CD14-positive monocyte (primary cell): ENCODE measurements around the gene SLCO2A1. TPM values are rescaled to one million over a fixed set of nuclear protein-coding genes. Genes with fewer than 3 reads are reported as not detected.

Experiments used
- DNase-seq, 3 donors: peaks; one replicate each; pipeline ENCODE4 v3.0.0-alpha.2; 2011 to 2022
- H2AFZ ChIP-seq: 2 replicates; pipeline ENCODE4 v1.6.0; 2012; ENCODE audit warnings: mild to moderate bottlenecking, low read depth, low read length, inconsistent platforms; ENCODE audit not compliant: insufficient read depth, poor library complexity, severe bottlenecking
- H3K27ac ChIP-seq, 2 donors: 1 replicate in 1 of 2; 2 replicates in 1 of 2; pipeline ENCODE4 v1.5.1; 2012 to 2013; ENCODE audit warnings: low read length in 2 of 2, control low read depth in 1 of 2, inconsistent platforms in 1 of 2, low read depth in 1 of 2, mild to moderate bottlenecking in 1 of 2
- H3K27me3 ChIP-seq, 2 donors: one replicate each; pipeline versions ENCODE4 v1.6.0 to v1.6.1; 2011 to 2013; ENCODE audit warnings: low read length in 2 of 2; ENCODE audit not compliant: control insufficient read depth in 2 of 2, insufficient read depth in 2 of 2
- H3K36me3 ChIP-seq, 2 donors: replicated peaks in 1 of 2; 1 replicate in 1 of 2; 2 replicates in 1 of 2; pipeline versions ENCODE4 v1.5.1 to v1.6.1; 2012 to 2013; ENCODE audit warnings: low read length in 2 of 2, control low read depth in 1 of 2, inconsistent platforms in 1 of 2, mild to moderate bottlenecking in 1 of 2; ENCODE audit not compliant: insufficient read depth in 2 of 2, control insufficient read depth in 1 of 2
- H3K4me1 ChIP-seq, 2 donors: 1 replicate in 1 of 2; 2 replicates in 1 of 2; pipeline versions ENCODE4 v1.5.1 to v1.6.1; 2012 to 2013; ENCODE audit warnings: low read length in 2 of 2, control low read depth in 1 of 2, inconsistent platforms in 1 of 2, mild to moderate bottlenecking in 1 of 2, moderate library complexity in 1 of 2; ENCODE audit not compliant: insufficient read depth in 2 of 2, control insufficient read depth in 1 of 2
- H3K4me2 ChIP-seq: replicated peaks from 2 replicates; pipeline ENCODE3; 2012; ENCODE audit warnings: low read length, moderate library complexity, mild to moderate bottlenecking; ENCODE audit not compliant: poor library complexity, severe bottlenecking; ENCODE audit errors: extremely low read depth
- H3K4me3 ChIP-seq, 3 experiments: fragments of 200-600 bp in 1 of 3; sonication (generic) in 1 of 3; replicated peaks in 1 of 3; 1 replicate in 2 of 3; 2 replicates in 1 of 3; pipeline ENCODE4 v1.5.1; 2011 to 2013; ENCODE audit warnings: low read length in 3 of 3, mild to moderate bottlenecking in 3 of 3, control low read depth in 2 of 3, low read depth in 2 of 3, inconsistent platforms in 1 of 3, moderate library complexity in 1 of 3
- H3K79me2 ChIP-seq: 2 replicates; pipeline ENCODE4 v1.6.0; 2012; ENCODE audit warnings: mild to moderate bottlenecking, control low read depth, inconsistent platforms, low read length, moderate library complexity; ENCODE audit not compliant: insufficient read depth
- H3K9ac ChIP-seq: 2 replicates; pipeline ENCODE4 v1.6.0; 2017; ENCODE audit warnings: low read length, mild to moderate bottlenecking; ENCODE audit not compliant: insufficient read depth, poor library complexity, severe bottlenecking
- H3K9me3 ChIP-seq, 2 donors: replicated peaks in 1 of 2; 1 replicate in 1 of 2; 2 replicates in 1 of 2; pipeline versions ENCODE4 v1.5.1 to v1.6.1; 2012 to 2013; ENCODE audit warnings: low read length in 2 of 2, control low read depth in 1 of 2; ENCODE audit not compliant: control insufficient read depth in 1 of 2, insufficient read depth in 1 of 2
- H4K20me1 ChIP-seq: 2 replicates; pipeline ENCODE4 v1.6.0; 2012; ENCODE audit warnings: mild to moderate bottlenecking, low read length, control low read depth, moderate library complexity; ENCODE audit not compliant: insufficient read depth
- H3K27ac Mint-ChIP-seq, 7 donors: one replicate each; pipeline ENCODE4 v1.8.0; 2020; ENCODE audit warnings: mild to moderate bottlenecking in 7 of 7, mixed read lengths in 7 of 7, moderate library complexity in 6 of 7, inconsistent platforms in 2 of 7
- H3K27me3 Mint-ChIP-seq, 3 donors: one replicate each; pipeline ENCODE4 v1.8.0; 2021 to 2022; ENCODE audit warnings: low read depth in 3 of 3, mild to moderate bottlenecking in 3 of 3, mixed read lengths in 3 of 3, moderate library complexity in 3 of 3, inconsistent platforms in 1 of 3
- H3K36me3 Mint-ChIP-seq, 2 donors: one replicate each; pipeline ENCODE4 v1.8.0; 2020; ENCODE audit warnings: mixed read lengths in 2 of 2, inconsistent platforms in 1 of 2, mild to moderate bottlenecking in 1 of 2
- H3K4me1 Mint-ChIP-seq: one replicate; pipeline ENCODE4 v1.8.0; 2020; ENCODE audit warnings: mild to moderate bottlenecking, mixed read lengths
- H3K4me3 Mint-ChIP-seq, 2 donors: one replicate each; pipeline ENCODE4 v1.8.0; 2020; ENCODE audit warnings: mild to moderate bottlenecking in 2 of 2, mixed read lengths in 2 of 2, moderate library complexity in 1 of 2
- H3K9me3 Mint-ChIP-seq, 7 donors: one replicate each; pipeline ENCODE4 v1.8.0; 2020 to 2022; ENCODE audit warnings: mixed read lengths in 7 of 7, mild to moderate bottlenecking in 6 of 7, moderate library complexity in 6 of 7, inconsistent platforms in 2 of 7
- CTCF ChIP-seq: fragments of 200-600 bp; IDR thresholded peaks from one replicate; pipeline ENCODE4 v1.8.0; 2022; ENCODE audit warnings: antibody characterized with exemption, mild to moderate bottlenecking
- WGBS: methylation state at CpG from one replicate; pipeline ENCODE4 v1.1.5; 2013; ENCODE audit warnings: missing lambda C conversion rate; ENCODE audit not compliant: insufficient coverage; 5-methylcytosine and 5-hydroxymethylcytosine counted together
- intact Hi-C, 2 donors: fragments of 100-400 bp; cut with micrococcal nuclease; formaldehyde crosslinking; loops; one replicate each; pipeline versions ENCODE4 v1.15.0 to v1.15.1; 2023
- polyA plus RNA-seq, 3 donors: library from polyadenylated mRNA; depleted of rRNA in 1 of 3; unstranded in 2 of 3; stranded (reverse) in 1 of 3; fragments of 300-500 nt in 2 of 3; fragments of >200 nt in 1 of 3; fragmentation: Illumina TruSeq in 2 of 3; gene quantifications; 1 replicate in 2 of 3; 2 replicates in 1 of 3; pipeline ENCODE4 v1.2.3, GENCODE V29; 2012 to 2021

The SLCO2A1 gene
- polyA plus RNA-seq, 3 donors = 0.12 TPM; not detected in 2

GRCh38 chr3:133887803-133888703 is 141.7 kb downstream of the SLCO2A1 start:
- intact Hi-C loops = no loop called here

More at GRCh38 chr3:133887803-133888703, 141.7 kb downstream of the SLCO2A1 start:
- no peak overlapping the region for H3K4me3 ChIP-seq
- no peak overlapping the region for H3K9ac ChIP-seq
- no peak overlapping the region for H2AFZ ChIP-seq
- no peak for TF ChIP-seq CTCF
- DNase-seq = no peak
- H3K27me3 Mint-ChIP-seq = peaks cover 5 to 11% (median 11%) of the 10 kb centered on the region in 3 donors
- no peaks in the 10 kb centered on the region for H3K4me1 Mint-ChIP-seq
- H3K4me2 ChIP-seq = no peak overlapping the region
- H3K79me2 ChIP-seq = no peaks in the 10 kb centered on the region
- H4K20me1 ChIP-seq = no peaks in the 10 kb centered on the region
- H3K4me3 Mint-ChIP-seq = no peak overlapping the region
- no peak overlapping the region for H3K27ac ChIP-seq
- peaks cover 0 to 4% (median 0%) of the 10 kb centered on the region in 7 donors for H3K9me3 Mint-ChIP-seq
- H3K9me3 ChIP-seq = no peaks in the 10 kb centered on the region
- H3K4me1 ChIP-seq = no peaks in the 10 kb centered on the region
- peaks cover 0 to 2% of the 10 kb centered on the region in 2 donors for H3K27me3 ChIP-seq
- no peaks in the 10 kb centered on the region for H3K36me3 Mint-ChIP-seq
- H3K27ac Mint-ChIP-seq = no peak overlapping the region
- WGBS = 35% methylated on average over 8 of the region's 8 CpGs
- no peaks in the 10 kb centered on the region for H3K36me3 ChIP-seq
